Activated CD4-positive, alpha-beta T cell treated with anti-CD3 and anti-CD28 coated beads, Interleukin-2, amount 50 U/mL, for 4 hours (primary cell): ENCODE data around the gene CENPS.
A peak's percentile ranks its signal among the peaks of the same experiment; 100 is the strongest.
"Not testable (repeated sequence)": the region's sequence is repeated elsewhere in the genome, so short reads cannot be mapped to it uniquely, and the experiment has no call there.

Experiments
- DNase-seq, 2 experiments: peaks; one replicate each; pipeline ENCODE4 v3.0.0-alpha.2; 2020

Gene CENPS

DNA sequence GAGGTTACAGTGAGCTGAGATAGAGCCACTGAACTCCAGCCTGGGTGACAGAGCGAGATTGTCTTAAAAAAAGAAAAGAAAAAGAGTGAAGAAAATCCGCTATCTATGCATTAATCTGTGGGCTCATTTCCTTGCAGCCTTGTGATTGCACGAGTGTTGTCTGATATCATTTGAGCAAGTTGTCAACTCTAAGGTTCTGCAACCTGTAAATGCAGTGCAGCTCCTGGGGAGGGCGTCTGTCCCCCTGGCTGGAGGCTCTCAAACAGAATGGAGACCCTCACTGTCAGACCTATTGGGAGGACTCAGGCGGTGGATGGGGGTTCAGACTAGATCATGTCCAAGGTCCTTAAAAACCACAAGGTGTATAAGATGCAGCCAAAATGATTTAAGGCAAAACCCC, 25.8 kb downstream of the CENPS start:
- DNase-seq: no peak

DNA sequence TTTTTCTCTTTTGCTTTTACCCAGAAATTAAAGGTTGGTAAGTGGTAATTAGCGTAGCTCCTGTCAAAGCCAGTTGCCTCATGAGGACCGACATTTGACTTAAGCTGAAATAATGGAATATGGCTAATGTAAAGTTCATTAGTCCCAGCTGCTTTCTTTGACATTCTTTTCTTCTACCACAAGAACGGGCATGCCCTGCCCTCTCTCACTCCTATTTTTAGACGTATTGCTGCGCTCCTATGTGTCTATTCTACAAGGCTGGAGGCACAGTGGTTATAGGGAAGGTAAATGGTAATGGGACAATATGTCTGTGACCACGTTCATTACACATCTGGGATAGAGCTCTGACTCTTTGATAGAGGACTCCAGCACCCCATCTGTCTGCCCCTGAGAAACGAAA, 26.4 kb downstream of the CENPS start:
- DNase-seq: no peak

DNA sequence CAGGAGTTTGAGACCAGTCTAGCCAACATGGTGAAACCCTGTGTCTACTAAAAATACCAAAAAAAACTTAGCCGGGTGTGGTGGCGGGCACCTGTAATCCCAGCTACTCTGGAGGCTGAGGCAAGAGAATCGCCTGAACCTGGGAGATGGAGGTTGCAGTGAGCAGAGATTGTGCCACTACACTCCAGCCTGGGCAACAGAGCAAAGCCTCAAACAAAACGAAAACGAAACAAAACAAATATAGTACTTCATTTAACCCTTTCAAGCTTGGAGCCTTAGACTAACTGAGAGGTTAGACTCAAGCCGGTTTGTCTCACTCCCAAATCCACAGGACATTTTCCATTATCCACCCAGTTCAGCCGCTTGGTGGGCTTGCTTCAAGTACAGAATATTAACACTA, 27.2 kb downstream of the CENPS start:
- not testable (repeated sequence) for DNase-seq

GRCh38 chr1:10457875-10458274, 27.6 kb downstream of the CENPS start:
- DNase-seq: no peak

GRCh38 chr1:10459184-10459583, 29.0 kb downstream of the CENPS start:
- no peak for DNase-seq

GRCh38 chr1:10467078-10467477, 36.8 kb downstream of the CENPS start:
- DNase-seq: no peak

- DNase-seq: no peak
Measured at GRCh38 chr1:10470043-10470442, 39.8 kb downstream of the CENPS start.

DNA sequence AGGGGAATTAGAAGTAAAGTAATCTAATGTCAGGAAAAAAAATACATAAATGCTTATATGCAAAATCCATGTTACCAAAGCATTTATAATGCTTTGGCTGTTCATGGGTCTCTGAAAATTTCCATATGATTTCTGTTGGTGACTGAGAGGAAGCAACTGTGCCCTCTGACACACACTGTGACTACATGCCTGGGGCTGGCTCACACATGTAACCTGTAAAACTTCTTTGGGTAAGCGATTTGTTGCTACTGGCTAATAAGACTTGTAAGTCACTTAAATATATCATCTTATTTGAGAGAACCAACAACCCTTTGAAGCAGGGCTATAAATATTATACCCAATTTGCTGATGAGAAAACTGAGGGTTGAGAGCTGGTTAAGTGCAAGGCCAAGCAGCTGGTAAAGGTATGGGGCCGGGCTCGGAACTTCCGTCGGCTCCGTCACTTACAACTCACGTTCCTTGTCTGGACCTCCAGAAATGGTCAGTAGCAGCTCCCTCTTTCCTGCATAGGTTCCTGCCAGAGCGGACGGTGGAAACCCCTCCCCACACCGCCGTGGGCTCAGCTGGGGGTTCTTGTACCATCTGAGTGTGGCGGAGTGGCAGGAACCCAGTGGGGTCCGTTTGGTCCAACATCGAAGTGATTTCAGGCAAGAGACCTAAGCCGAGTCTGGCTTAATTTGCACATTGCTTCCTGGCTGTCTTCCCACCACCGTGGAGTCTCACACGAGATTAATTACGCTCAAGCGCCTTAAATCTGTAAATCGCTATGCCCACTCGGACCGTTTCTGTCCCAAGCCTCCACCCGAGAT, 41.4 kb downstream of the CENPS start:
- no peak for DNase-seq

- peak; percentile 89 for DNase-seq
Measured at GRCh38 chr1:10472220-10473144, 42.2 kb downstream of the CENPS start, which contains the start of gene DFFA. DFFA (minus strand) TSS chr1:10472529; CDS start chr1:10472458, 71 bp downstream.

GRCh38 chr1:10473145-10473765, 43.0 kb downstream of the CENPS start:
- DNase-seq: no peak

- not testable (repeated sequence) for DNase-seq
Measured at GRCh38 chr1:10474309-10474612, 44.0 kb downstream of the CENPS start.

DNA sequence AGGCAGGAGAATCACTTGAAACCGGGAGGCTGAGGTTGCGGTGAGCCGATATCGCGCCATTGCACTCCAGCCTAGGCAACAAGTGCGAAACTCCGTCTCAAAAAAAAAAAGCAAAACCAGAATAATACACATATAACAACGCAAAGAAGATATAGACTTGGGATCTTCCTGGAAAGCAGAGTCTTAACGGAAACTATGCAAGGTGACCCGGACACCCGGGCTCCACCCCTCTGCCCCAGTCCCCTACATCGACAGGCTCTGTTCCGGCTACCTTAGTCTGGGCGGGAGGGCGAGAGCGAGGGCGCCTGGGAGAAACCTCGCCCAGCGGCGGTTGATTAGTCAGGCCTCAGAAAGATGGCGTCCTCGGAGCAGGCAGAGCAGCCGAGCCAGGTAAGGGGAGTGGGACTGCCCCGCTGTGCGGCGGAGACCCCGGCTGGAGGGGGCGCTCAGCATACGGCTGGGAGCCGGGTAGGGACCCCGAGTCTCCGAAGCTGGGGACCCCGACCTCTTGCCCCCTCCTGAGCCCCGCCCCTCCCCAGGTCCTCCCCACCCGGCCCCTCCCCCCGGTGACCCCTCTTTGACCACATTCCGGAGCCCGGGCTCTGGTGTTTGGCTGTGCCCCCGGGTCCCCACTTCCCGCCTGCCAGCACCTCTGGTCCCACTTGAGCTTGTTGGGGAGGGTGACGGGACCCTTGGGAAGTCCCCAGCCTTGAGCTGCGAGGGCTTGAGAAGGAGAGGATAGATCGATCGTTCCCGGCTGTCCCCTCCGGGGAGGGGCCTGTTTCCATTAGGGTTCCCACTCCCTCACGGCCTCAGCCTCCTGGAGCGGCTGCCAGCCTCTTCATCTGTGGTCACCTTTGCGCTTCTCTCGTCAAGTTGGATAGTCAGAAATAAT, 44.6 kb downstream of the CENPS start, which contains the start of gene PEX14:
Gene PEX14, plus strand, starts transcription at position 338 of the 895 bp plus-strand sequence. Its CDS starts 17 bp downstream, at position 355.
- peak; percentile 78 to 79 for DNase-seq

DNA sequence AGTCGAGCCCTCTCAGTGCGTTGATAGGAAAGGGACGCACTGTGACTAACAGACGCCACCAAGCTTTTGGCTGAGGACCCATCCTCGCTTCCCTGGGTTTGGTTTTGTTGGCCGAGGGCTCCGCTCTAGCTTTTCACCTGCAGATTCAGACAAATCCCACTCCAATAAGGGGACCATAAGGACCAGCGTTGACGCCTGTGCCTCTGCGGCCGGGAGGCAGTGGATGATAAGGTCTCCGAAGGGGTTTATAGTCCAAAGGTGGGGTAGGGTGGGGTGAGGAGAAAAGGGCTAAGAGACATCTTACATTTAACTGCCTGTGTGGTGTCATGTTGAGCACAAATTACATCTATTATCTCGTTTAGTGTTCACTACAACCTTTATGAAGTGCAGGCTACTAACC, 45.3 kb downstream of the CENPS start:
- no peak for DNase-seq

GRCh38 chr1:10479296-10479695, 49.1 kb downstream of the CENPS start:
- DNase-seq: no peak

- no peak for DNase-seq
Measured at GRCh38 chr1:10480614-10481013, 50.4 kb downstream of the CENPS start.

GRCh38 chr1:10484521-10484920, 54.3 kb downstream of the CENPS start:
- DNase-seq: no peak

DNA sequence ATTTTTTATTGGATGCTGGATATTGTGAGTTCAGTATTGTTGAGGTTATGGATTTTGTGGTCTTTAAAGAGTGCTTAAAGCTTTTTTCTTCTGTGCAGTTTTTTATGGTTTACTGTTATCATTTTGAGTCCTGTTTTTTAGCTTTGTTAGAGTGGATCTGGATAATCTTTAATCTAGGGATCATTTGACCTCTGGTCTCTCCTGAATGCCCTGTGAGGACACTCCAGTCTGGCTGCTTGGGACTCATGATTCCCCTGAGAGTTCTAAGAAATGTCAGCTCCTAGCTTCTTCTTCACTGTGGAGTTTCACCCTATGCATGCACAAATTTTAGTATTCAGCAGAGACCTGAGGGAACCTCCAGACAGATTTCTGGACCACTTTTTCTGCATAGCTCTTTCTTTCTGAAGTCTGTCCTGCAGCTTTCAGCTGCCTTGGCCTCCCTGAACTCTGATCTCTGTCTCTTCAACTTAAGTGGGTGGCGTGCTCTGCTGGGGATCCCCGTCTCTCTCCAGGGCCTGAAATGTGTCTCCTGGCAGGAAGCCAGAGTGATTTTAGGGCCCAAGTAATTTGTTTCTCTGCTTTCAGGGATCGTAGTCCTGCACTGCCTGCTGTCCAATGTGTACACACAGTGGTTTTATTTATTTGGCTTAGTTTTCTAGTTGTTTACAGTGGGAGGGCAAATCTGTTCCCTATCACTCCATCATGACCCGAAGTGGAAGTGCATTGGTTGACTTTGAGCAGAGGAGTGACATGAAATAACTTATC, 59.2 kb downstream of the CENPS start:
- DNase-seq: no peak

DNA sequence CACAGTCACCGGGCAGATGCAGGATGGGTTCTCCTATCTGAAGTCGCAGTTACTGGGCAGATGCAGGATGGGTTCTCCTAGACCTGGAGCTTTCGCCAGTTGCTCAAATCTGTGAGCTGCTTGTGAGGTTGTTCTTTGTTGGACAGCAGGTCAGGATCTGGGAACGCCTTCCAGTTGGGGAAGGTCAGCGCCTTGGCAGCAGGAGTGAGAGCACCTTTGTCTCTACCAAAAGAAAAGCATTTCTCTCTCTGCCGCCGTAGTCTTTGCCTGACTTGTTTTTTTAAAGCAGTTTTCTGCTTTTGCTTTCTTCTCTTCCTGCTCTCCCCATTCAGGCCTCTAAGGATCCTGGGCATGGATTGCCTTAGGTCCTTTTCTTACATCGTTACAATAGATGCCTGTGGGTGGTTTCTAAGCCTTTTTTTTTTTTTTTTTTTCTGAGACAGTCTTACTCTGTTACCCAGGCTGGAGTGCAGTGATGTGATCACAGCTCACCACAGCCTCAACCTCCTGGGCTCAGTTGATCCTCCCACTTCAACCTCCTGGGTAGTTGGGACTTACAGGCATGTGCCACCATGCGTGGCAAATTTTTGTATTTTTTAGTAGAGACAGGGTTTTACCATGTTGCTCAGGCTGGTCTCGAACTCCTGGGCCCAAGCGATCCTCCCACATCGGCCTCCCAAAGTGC, 60.2 kb downstream of the CENPS start:
- no peak for DNase-seq
